Liver (tissue), 9 donors: ENCODE results near the gene PXYLP1. TPM values are rescaled to one million over a fixed set of nuclear protein-coding genes. Genes with fewer than 3 reads are reported as not detected.

Source experiments
- DNase-seq: peaks from one replicate; pipeline ENCODE4 v3.0.0-alpha.2; 2017; ENCODE audit warnings: low spot score
- H3K27ac ChIP-seq, 2 donors: one replicate each; pipeline ENCODE4 v1.7.0; 2013; ENCODE audit warnings: inconsistent platforms in 2 of 2, low read length in 2 of 2, control low read depth in 1 of 2, low read depth in 1 of 2, mild to moderate bottlenecking in 1 of 2
- H3K27me3 ChIP-seq, 4 donors: one replicate each; pipeline versions ENCODE4 v1.6.1 to v1.7.0; 2013; ENCODE audit warnings: low read length in 3 of 4, inconsistent platforms in 1 of 4, mild to moderate bottlenecking in 1 of 4, moderate library complexity in 1 of 4; ENCODE audit not compliant: control insufficient read depth in 4 of 4, insufficient read depth in 4 of 4
- H3K36me3 ChIP-seq, 4 donors: one replicate each; pipeline versions ENCODE4 v1.6.1 to v1.7.0; 2013; ENCODE audit warnings: low read length in 3 of 4, mild to moderate bottlenecking in 3 of 4, low read depth in 1 of 4, moderate library complexity in 1 of 4; ENCODE audit not compliant: control insufficient read depth in 4 of 4, insufficient read depth in 3 of 4
- H3K4me1 ChIP-seq, 4 donors: one replicate each; pipeline versions ENCODE4 v1.6.1 to v1.7.0; 2013; ENCODE audit warnings: low read length in 3 of 4, mild to moderate bottlenecking in 3 of 4, moderate library complexity in 1 of 4; ENCODE audit not compliant: control insufficient read depth in 4 of 4, insufficient read depth in 4 of 4
- H3K4me3 ChIP-seq, 3 donors: one replicate each; pipeline versions ENCODE4 v1.6.1 to v1.7.0; 2013; ENCODE audit warnings: low read length in 3 of 3, control low read depth in 1 of 3, low read depth in 1 of 3, mild to moderate bottlenecking in 1 of 3
- H3K9ac ChIP-seq, 2 donors: one replicate each; pipeline ENCODE4 v1.7.0; 2013; ENCODE audit warnings: low read length in 2 of 2, mild to moderate bottlenecking in 2 of 2, moderate library complexity in 2 of 2, control low read depth in 1 of 2, low read depth in 1 of 2
- H3K9me3 ChIP-seq, 4 donors: one replicate each; pipeline versions ENCODE4 v1.6.1 to v1.7.0; 2013; ENCODE audit warnings: low read length in 3 of 4; ENCODE audit not compliant: control insufficient read depth in 4 of 4
- EGR1 ChIP-seq, 2 donors: IDR thresholded peaks; 2 replicates each; pipeline ENCODE4 v1.6.1; 2016 to 2018; ENCODE audit warnings: antibody characterized with exemption in 2 of 2, low read depth in 2 of 2
- FOXA1 ChIP-seq: IDR thresholded peaks from 2 replicates; pipeline ENCODE4 v1.6.1; 2016; ENCODE audit warnings: antibody characterized with exemption
- FOXA2 ChIP-seq: IDR thresholded peaks from 2 replicates; pipeline ENCODE4 v1.6.1; 2016; ENCODE audit warnings: antibody characterized with exemption
- HNF4A ChIP-seq, 2 donors: conservative IDR thresholded peaks; 2 replicates each; pipeline ENCODE4 v1.6.1; 2016; ENCODE audit warnings: antibody characterized with exemption in 2 of 2, mild to moderate bottlenecking in 2 of 2
- HNF4G ChIP-seq: IDR thresholded peaks from 2 replicates; pipeline ENCODE4 v1.6.1; 2016; ENCODE audit warnings: antibody characterized with exemption
- MAX ChIP-seq: IDR thresholded peaks from 2 replicates; pipeline ENCODE4 v1.6.1; 2016; ENCODE audit warnings: antibody characterized with exemption
- NR2F2 ChIP-seq: IDR thresholded peaks from 2 replicates; pipeline ENCODE4 v1.6.1; 2016; ENCODE audit warnings: antibody characterized with exemption
- RAD21 ChIP-seq, 2 donors: IDR thresholded peaks; 2 replicates each; pipeline ENCODE4 v1.6.1; 2016; ENCODE audit warnings: antibody characterized with exemption in 2 of 2, mild to moderate bottlenecking in 2 of 2
- REST ChIP-seq: IDR thresholded peaks from 2 replicates; pipeline ENCODE4 v1.6.1; 2016; ENCODE audit warnings: antibody characterized with exemption, mild to moderate bottlenecking
- RXRA ChIP-seq, 2 donors: IDR thresholded peaks; 2 replicates each; pipeline ENCODE4 v1.6.1; 2017 to 2018; ENCODE audit warnings: antibody characterized with exemption in 2 of 2, mild to moderate bottlenecking in 1 of 2
- SP1 ChIP-seq: IDR thresholded peaks from 2 replicates; pipeline ENCODE4 v1.6.1; 2018; ENCODE audit warnings: antibody characterized with exemption, mild to moderate bottlenecking
- TAF1 ChIP-seq: conservative IDR thresholded peaks from 2 replicates; pipeline ENCODE4 v1.6.1; 2016; ENCODE audit warnings: antibody characterized with exemption, mild to moderate bottlenecking
- YY1 ChIP-seq: IDR thresholded peaks from 2 replicates; pipeline ENCODE4 v1.6.1; 2016; ENCODE audit warnings: antibody characterized with exemption, mild to moderate bottlenecking
- WGBS: extraction: QIAGEN DNeasy Blood & Tissue Kit; methylation state at CpG from one replicate; pipeline ENCODE4 v1.1.7; 2013; 5-methylcytosine and 5-hydroxymethylcytosine counted together
- polyA plus RNA-seq, 2 donors: library from polyadenylated mRNA; stranded (reverse) in 1 of 2; unstranded in 1 of 2; fragments of 200-250 nt in 1 of 2; fragments of >200 nt in 1 of 2; fragmentation: Nextera tagmentation in 1 of 2; extraction: Ambion mirVana in 1 of 2; gene quantifications; one replicate each; pipeline versions ENCODE4 v1.2.1 to v1.2.3, GENCODE V29; 2013 to 2015
- total RNA-seq, 2 donors: library from RNA; depleted of rRNA; stranded (reverse); fragments of >200 nt; gene quantifications; one replicate each; pipeline ENCODE4 v1.2.3, GENCODE V29; 2014
- TF ChIP-seq, protein P1 (sequence below): IDR thresholded peaks from 2 replicates; pipeline ENCODE4 v1.6.1; 2016; ENCODE audit warnings: antibody characterized with exemption
- TF ChIP-seq, protein P2 (sequence below): IDR thresholded peaks from 2 replicates; pipeline ENCODE4 v1.6.1; 2016; ENCODE audit warnings: antibody characterized with exemption
- donor health status: healthy.
- donor health status: healthy.
- donor health status: healthy.
- donor health status: healthy.
- donor health status: healthy.

Gene PXYLP1
- total and polyA plus RNA-seq, 4 donors = 1.1 to 5.3 (median 3.1) TPM

DNA sequence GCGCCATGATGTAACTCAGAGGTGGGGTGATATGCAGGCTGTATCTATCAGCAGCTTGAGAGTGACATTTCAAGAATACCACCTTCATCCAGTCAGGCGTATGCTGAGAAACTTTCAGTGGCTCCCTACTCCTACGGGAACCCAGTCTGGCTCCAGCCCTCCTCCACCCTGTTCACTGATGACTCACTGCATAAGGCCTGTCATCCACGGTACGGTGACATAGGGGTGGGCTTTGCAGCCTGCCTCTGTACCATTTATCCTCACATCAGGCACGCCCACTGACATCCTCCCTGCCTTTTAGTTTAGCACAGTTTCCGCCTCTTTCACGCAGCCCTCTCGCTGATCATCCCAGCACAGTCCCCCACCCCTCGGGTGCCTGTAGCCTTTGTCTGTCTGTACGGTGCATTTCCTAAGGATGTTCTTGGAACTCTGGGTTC is 11.7 kb downstream of the PXYLP1 start:
- TF ChIP-seq RAD21 (IDR thresholded peaks at IDR 0.05) (no peak), RXRA (IDR thresholded peaks at IDR 0.05) (no peak), FOXA2 (no peak), EGR1 (IDR thresholded peaks at IDR 0.05; ENCODE audit: low read depth in 2 of 2) (no peak), SP1 (no peak), HNF4A (conservative IDR thresholded peaks at IDR 0.05) (no peak), FOXA1 (no peak)
- TF ChIP-seq, protein P1, sequence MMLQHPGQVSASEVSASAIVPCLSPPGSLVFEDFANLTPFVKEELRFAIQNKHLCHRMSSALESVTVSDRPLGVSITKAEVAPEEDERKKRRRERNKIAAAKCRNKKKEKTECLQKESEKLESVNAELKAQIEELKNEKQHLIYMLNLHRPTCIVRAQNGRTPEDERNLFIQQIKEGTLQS = no peak
- peak; percentile 19 for DNase-seq
- H3K9me3 ChIP-seq = no peaks in the 10 kb centered on the region

DNA sequence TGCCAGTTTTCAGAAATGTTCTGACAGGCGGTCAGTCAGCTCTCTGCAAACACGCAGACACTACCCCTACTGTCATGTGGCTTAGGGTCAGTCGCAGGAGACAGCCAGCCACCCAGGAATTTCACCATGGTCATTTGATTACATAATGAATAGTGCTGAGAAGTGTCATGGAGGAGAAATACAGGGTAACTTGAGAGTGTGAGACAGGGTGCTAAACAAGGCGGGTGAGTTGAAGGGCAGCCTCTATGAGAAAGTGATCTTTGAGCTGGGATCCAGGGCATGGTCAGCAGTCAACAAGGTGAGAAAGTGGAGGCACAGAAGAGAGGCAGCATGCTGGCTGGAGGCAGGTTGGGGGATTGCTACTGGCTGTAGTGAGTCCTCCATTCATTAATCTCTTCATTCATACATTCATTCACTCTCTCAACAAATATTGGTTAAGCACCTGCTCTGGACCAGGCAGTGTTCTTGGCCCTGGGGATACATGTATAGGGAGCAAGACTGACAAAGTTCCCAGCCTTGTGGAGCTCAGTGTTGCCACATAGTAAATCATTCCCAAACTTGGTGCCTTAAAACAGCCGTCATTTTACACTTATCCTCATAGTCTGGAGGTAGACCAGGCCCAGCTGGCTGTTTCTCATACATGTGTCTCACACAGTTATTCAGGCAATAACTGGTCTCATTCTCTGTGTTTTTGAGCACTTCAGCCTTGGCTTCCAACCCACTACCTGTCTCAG is 14.8 kb downstream of the PXYLP1 start:
- H3K9me3 ChIP-seq = no peaks in the 10 kb centered on the region
- H3K9ac ChIP-seq = no peak overlapping the region
- H3K4me3 ChIP-seq = no peak overlapping the region
- WGBS = 93% methylated on average over 5 of the region's 5 CpGs
- H3K27me3 ChIP-seq = no peaks in the 10 kb centered on the region
- H3K4me1 ChIP-seq = no peaks in the 10 kb centered on the region
- H3K36me3 ChIP-seq = no peaks in the 10 kb centered on the region
- DNase-seq = peak; percentile 23
- H3K27ac ChIP-seq = no peak overlapping the region
- no peak for TF ChIP-seq FOXA1
- no peak for TF ChIP-seq HNF4G
- no peak for TF ChIP-seq TAF1
- no peak for TF ChIP-seq HNF4A (conservative IDR thresholded peaks at IDR 0.05)
- TF ChIP-seq, protein P1 = no peak
- TF ChIP-seq NR2F2 = no peak
- TF ChIP-seq SP1 = no peak
- no peak for TF ChIP-seq YY1
- TF ChIP-seq EGR1 (IDR thresholded peaks at IDR 0.05; ENCODE audit: low read depth in 2 of 2) = no peak
- TF ChIP-seq, protein P2, sequence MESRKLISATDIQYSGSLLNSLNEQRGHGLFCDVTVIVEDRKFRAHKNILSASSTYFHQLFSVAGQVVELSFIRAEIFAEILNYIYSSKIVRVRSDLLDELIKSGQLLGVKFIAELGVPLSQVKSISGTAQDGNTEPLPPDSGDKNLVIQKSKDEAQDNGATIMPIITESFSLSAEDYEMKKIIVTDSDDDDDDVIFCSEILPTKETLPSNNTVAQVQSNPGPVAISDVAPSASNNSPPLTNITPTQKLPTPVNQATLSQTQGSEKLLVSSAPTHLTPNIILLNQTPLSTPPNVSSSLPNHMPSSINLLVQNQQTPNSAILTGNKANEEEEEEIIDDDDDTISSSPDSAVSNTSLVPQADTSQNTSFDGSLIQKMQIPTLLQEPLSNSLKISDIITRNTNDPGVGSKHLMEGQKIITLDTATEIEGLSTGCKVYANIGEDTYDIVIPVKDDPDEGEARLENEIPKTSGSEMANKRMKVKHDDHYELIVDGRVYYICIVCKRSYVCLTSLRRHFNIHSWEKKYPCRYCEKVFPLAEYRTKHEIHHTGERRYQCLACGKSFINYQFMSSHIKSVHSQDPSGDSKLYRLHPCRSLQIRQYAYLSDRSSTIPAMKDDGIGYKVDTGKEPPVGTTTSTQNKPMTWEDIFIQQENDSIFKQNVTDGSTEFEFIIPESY = no peak
- TF ChIP-seq MAX = no peak
- TF ChIP-seq REST = no peak

More for the DNA sequence above, 11.7 kb downstream of the PXYLP1 start:
- Histone ChIP-seq H3K4me1 (no peaks in the 10 kb centered on the region), H3K36me3 (no peaks in the 10 kb centered on the region), H3K27ac (no peak overlapping the region), H3K9ac (no peak overlapping the region), H3K4me3 (no peak overlapping the region), H3K27me3 (no peaks in the 10 kb centered on the region)
- 87% methylated on average over 11 of the region's 11 CpGs for WGBS
